GM12892 (cell line): ENCODE data around the gene NCAN.

ENCODE experiments used
- POLR2A ChIP-seq: IDR thresholded peaks from 2 replicates; pipeline ENCODE4 v1.6.1; 2011; ENCODE audit warnings: low read depth, low read length, control low read depth
- TAF1 ChIP-seq: IDR thresholded peaks from 2 replicates; pipeline ENCODE4 v1.6.1; 2011; ENCODE audit warnings: low read depth, mild to moderate bottlenecking, control low read depth, low read length, borderline replicate concordance

DNA sequence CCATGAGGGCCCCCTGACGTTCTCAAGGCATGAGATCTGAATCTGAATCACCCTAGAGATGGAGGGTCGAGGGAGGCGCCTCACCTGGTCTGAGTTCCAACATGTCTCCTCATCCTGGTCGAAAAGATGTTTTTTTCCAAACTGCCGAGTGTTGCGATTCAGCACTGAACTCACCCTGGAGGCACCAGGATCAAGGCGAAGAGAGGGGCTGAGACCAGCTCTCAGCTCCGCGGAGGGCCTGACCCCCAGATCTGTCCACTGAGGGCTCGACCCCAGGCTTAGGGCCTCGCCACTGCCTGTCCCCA, 9.1 kb upstream of the NCAN start:
- TF ChIP-seq POLR2A (0 out of 2 replicates have a peak, but pooled peaks have one; percentile 12), TAF1 (no peak)
